Measurements from ENCODE around the gene C2CD2L.

GRCh38 chr11:119153049-119153818 is 46.1 kb downstream of the C2CD2L start:
- TF ChIP-seq POLR2AphosphoS5 (IDR thresholded peaks at IDR 0.05; ENCODE audit: borderline replicate concordance, low read depth, low read length): no peak
- TF ChIP-seq EZH2 (IDR thresholded peaks at IDR 0.05): no peak
- TF ChIP-seq FOXP2 (optimal IDR thresholded peaks at IDR 0.05; ENCODE audit: control extremely low read depth, extremely low read length, insufficient read depth): no peak
